Endothelial cell of umbilical vein (primary cell): Measurements from ENCODE around the gene HIC1. TPM values are rescaled to one million over a fixed set of nuclear protein-coding genes. Genes with fewer than 3 reads are reported as not detected.

Source experiments
- BruUV-seq: library from RNA; stranded (reverse); fragments of 400-500 nt; replicated peaks from 2 replicates; lab custom pipeline; 2021; lab: Mats Ljungman, UMichigan
- CTCF ChIA-PET: fragments of 300-600, 350-600 bp; sonication (Branson Sonifier 250); formaldehyde crosslinking; loops from one replicate; lab custom pipeline; 2021; ENCODE audit warnings: antibody characterized with exemption, inconsistent platforms; lab: Charles Lee
- POLR2A ChIA-PET: fragments of 300-600, 350-600 bp; sonication (Branson Sonifier 250); formaldehyde crosslinking; loops from one replicate; lab custom pipeline; 2021; ENCODE audit warnings: antibody characterized with exemption, inconsistent platforms; lab: Charles Lee
- DNase-seq: peaks from one replicate; pipeline ENCODE4 v3.0.0-alpha.2; 2011; ENCODE audit warnings: low read depth, low spot score
- FAIRE-seq: peaks from 2 replicates; lab custom pipeline; 2011; peaks lifted over from hg19 to GRCh38; lab: Jason Lieb, UNC
- H2AFZ ChIP-seq: 2 replicates; pipeline ENCODE4 v1.6.0; 2012; ENCODE audit warnings: low read depth, low read length, control low read depth, inconsistent platforms
- H3K27ac ChIP-seq: 2 replicates; pipeline ENCODE4 v1.5.1; 2011; ENCODE audit warnings: low read depth, mild to moderate bottlenecking, control low read depth, low read length, moderate library complexity; ENCODE audit not compliant: insufficient read depth
- H3K27me3 ChIP-seq, 2 experiments: 2 replicates each; pipeline versions ENCODE4 v1.6.0 to v1.6.1; 2011; ENCODE audit warnings: low read length in 2 of 2, mixed read lengths in 1 of 2; ENCODE audit not compliant: control insufficient read depth in 2 of 2, insufficient read depth in 2 of 2
- H3K36me3 ChIP-seq, 2 experiments: 2 replicates in 1 of 2; 3 replicates in 1 of 2; pipeline ENCODE4 v1.5.1; 2011; ENCODE audit warnings: low read length in 2 of 2, mild to moderate bottlenecking in 1 of 2, moderate library complexity in 1 of 2; ENCODE audit not compliant: control insufficient read depth in 2 of 2, insufficient read depth in 2 of 2; ENCODE audit errors: extremely low read depth in 1 of 2
- H3K4me1 ChIP-seq: 3 replicates; pipeline ENCODE4 v1.5.1; 2011; ENCODE audit warnings: mild to moderate bottlenecking, low read length; ENCODE audit not compliant: control insufficient read depth, insufficient read depth; ENCODE audit errors: extremely low read depth
- H3K4me2 ChIP-seq: 2 replicates; pipeline ENCODE4 v1.6.1; 2011; ENCODE audit warnings: low read length, control low read depth, mixed read lengths; ENCODE audit not compliant: insufficient read depth
- H3K4me3 ChIP-seq, 3 experiments: fragments of 200-600 bp in 1 of 3; sonication (generic), shearing (Covaris generic) in 1 of 3; replicated peaks in 1 of 3; 2 replicates each; pipeline ENCODE4 v1.5.1; 2011 to 2016; ENCODE audit warnings: control low read depth in 3 of 3, low read length in 3 of 3, mild to moderate bottlenecking in 2 of 3, inconsistent platforms in 1 of 3, low read depth in 1 of 3, moderate library complexity in 1 of 3; ENCODE audit not compliant: insufficient read depth in 1 of 3
- H3K79me2 ChIP-seq: 2 replicates; pipeline ENCODE4 v1.6.0; 2012; ENCODE audit warnings: low read length, inconsistent platforms; ENCODE audit not compliant: control insufficient read depth, insufficient read depth
- H3K9ac ChIP-seq: replicated peaks from 2 replicates; pipeline ENCODE3; 2011; ENCODE audit warnings: low read length, control low read depth; ENCODE audit not compliant: insufficient read depth; ENCODE audit errors: extremely low read depth
- H3K9me1 ChIP-seq: replicated peaks from 3 replicates; pipeline ENCODE4 v1.6.0; 2011; ENCODE audit warnings: mild to moderate bottlenecking, low read length; ENCODE audit not compliant: control insufficient read depth, insufficient read depth; ENCODE audit errors: extremely low read depth
- H3K9me3 ChIP-seq: replicated peaks from 2 replicates; pipeline ENCODE4 v1.5.1; 2012; ENCODE audit warnings: low read length, inconsistent platforms; ENCODE audit not compliant: control insufficient read depth, insufficient read depth
- H4K20me1 ChIP-seq: replicated peaks from 2 replicates; pipeline ENCODE3; 2011; ENCODE audit warnings: mild to moderate bottlenecking, low read length; ENCODE audit not compliant: control insufficient read depth, insufficient read depth; ENCODE audit errors: extremely low read depth
- CTCF ChIP-seq, 2 donors: IDR thresholded peaks; 1 replicate in 1 of 2; 2 replicates in 1 of 2; pipeline ENCODE4 v1.5.1; 2011; ENCODE audit warnings: low read length in 2 of 2, mild to moderate bottlenecking in 2 of 2, moderate library complexity in 2 of 2, control low read depth in 1 of 2, inconsistent platforms in 1 of 2, low read depth in 1 of 2; ENCODE audit not compliant: insufficient read depth in 1 of 2; ENCODE audit errors: extremely low read depth in 1 of 2
- EZH2 ChIP-seq: IDR thresholded peaks from 2 replicates; pipeline ENCODE4 v1.6.1; 2012; ENCODE audit warnings: borderline replicate concordance, low read depth, mild to moderate bottlenecking, moderate library complexity, low read length, inconsistent platforms; ENCODE audit not compliant: severe bottlenecking
- FOS ChIP-seq: IDR thresholded peaks from 2 replicates; pipeline ENCODE4 v1.6.1; 2011; ENCODE audit warnings: mild to moderate bottlenecking, low read length, moderate library complexity, borderline replicate concordance; ENCODE audit not compliant: insufficient read depth
- GATA2 ChIP-seq: IDR thresholded peaks from 2 replicates; pipeline ENCODE4 v1.7.0; 2011; ENCODE audit warnings: low read depth, mild to moderate bottlenecking, moderate library complexity, mixed read lengths, low read length; ENCODE audit not compliant: insufficient read length, insufficient read depth
- JUN ChIP-seq: IDR thresholded peaks from 2 replicates; pipeline ENCODE4 v1.6.1; 2011; ENCODE audit warnings: borderline replicate concordance, low read depth; ENCODE audit not compliant: insufficient read length, insufficient read depth
- MAX ChIP-seq: IDR thresholded peaks from 2 replicates; pipeline ENCODE4 v1.6.1; 2011; ENCODE audit not compliant: insufficient read depth, insufficient read length
- MYC ChIP-seq: IDR thresholded peaks from one replicate; pipeline ENCODE4 v1.6.1; 2011; ENCODE audit warnings: mild to moderate bottlenecking, low read depth, low read length
- POLR2A ChIP-seq: IDR thresholded peaks from 2 replicates; pipeline ENCODE4 v1.6.1; 2012; ENCODE audit warnings: low read depth, mild to moderate bottlenecking, control low read depth, low read length
- POLR2AphosphoS5 ChIP-seq: IDR thresholded peaks from 2 replicates; pipeline ENCODE4 v1.6.1; 2012; ENCODE audit warnings: low read depth, mild to moderate bottlenecking, control low read depth, low read length, moderate library complexity; ENCODE audit not compliant: insufficient read depth
- dilution Hi-C: fragments of 300-500 bp; cut with MboI; formaldehyde crosslinking; loops from one replicate; pipeline ENCODE4 v1.15.0; 2019; ENCODE audit warnings: low sequenced_read_pairs; ENCODE audit not compliant: extremely low pct_ligation_motif_present
- intact Hi-C: fragments of 100-400 bp; cut with micrococcal nuclease; formaldehyde crosslinking; loops from one replicate; pipeline ENCODE4 v1.10.0; 2022
- polyA plus RNA-seq, 4 experiments: library from polyadenylated mRNA; depleted of rRNA in 3 of 4; stranded (reverse) in 3 of 4; unstranded in 1 of 4; fragments of >200 nt; gene quantifications; 2 replicates each; pipeline versions ENCODE4 v1.2.1 to v1.2.3, GENCODE V29; 2011 to 2012; ENCODE audit warnings: missing spikeins in 1 of 4
- total RNA-seq: library from RNA; stranded (reverse); gene quantifications from 2 replicates; pipeline ENCODE4 v1.2.3, GENCODE V29; 2021

The HIC1 gene
- total and polyA plus RNA-seq, 2 donors (not counting 3 experiments of a cell fraction or from before 2014, with no cell fraction given), result 18.2 to 35.5 TPM

GRCh38 chr17:2107050-2107449 is 52.1 kb downstream of the HIC1 start:
- Histone ChIP-seq H3K79me2 (no peaks in the 10 kb centered on the region), H3K9ac (no peak overlapping the region), H3K36me3 (no peaks in the 10 kb centered on the region), H3K9me3 (no peaks in the 10 kb centered on the region), H2AFZ (no peak overlapping the region), H3K4me1 (peaks cover 19% of the 10 kb centered on the region), H3K4me3 (no peak overlapping the region), H4K20me1 (no peaks in the 10 kb centered on the region), H3K4me2 (peak overlapping the region; percentile 46), H3K27ac (peak overlapping the region; percentile 48), H3K9me1 (no peaks in the 10 kb centered on the region), H3K27me3 (no peaks in the 10 kb centered on the region)
- intact Hi-C loops, result no loop called here
- TF ChIP-seq JUN (no peak), MYC (no peak), EZH2 (no peak), POLR2A (no peak), FOS (no peak)
- no TSS peak for BruUV-seq
- dilution Hi-C loops, result no loop called here
- no peak for FAIRE-seq
- CTCF ChIA-PET, result interaction anchor here (0.7 to 1.7 kb wide), 6 partner anchors 11 to 138 kb away, joined by 3 to 6 read pairs (median 4); no protein-coding TSS in a partner anchor
- DNase-seq, result no peak
- POLR2A ChIA-PET, result no interaction called here

GRCh38 chr17:2107506-2107905 is 52.6 kb downstream of the HIC1 start:
- POLR2A ChIA-PET, result no interaction called here
- no peaks in the 10 kb centered on the region for H3K9me1 ChIP-seq
- no peak overlapping the region for H2AFZ ChIP-seq
- H3K9me3 ChIP-seq, result no peaks in the 10 kb centered on the region
- no peaks in the 10 kb centered on the region for H3K79me2 ChIP-seq
- TF ChIP-seq FOS (no peak), GATA2 (no peak), JUN (no peak), EZH2 (no peak), MYC (no peak), POLR2A (no peak), MAX (no peak), CTCF (IDR thresholded peaks at IDR 0.05; ENCODE audit: extremely low read depth in 1 of 2, insufficient read depth in 1 of 2, low read depth in 1 of 2, low read length in 2 of 2) (no peak), POLR2AphosphoS5 (no peak)
- no peaks in the 10 kb centered on the region for H3K36me3 ChIP-seq
- H3K9ac ChIP-seq, result no peak overlapping the region
- intact Hi-C loops (no loop called here), dilution Hi-C loops (no loop called here)
- DNase-seq, result no peak
- FAIRE-seq, result no peak
- BruUV-seq, result no TSS peak
- no peak overlapping the region for H3K27ac ChIP-seq
- no peak overlapping the region for H3K4me3 ChIP-seq
- H4K20me1 ChIP-seq, result no peaks in the 10 kb centered on the region
- H3K27me3 ChIP-seq, result no peaks in the 10 kb centered on the region
- H3K4me2 ChIP-seq, result no peak overlapping the region
- H3K4me1 ChIP-seq, result peaks cover 19% of the 10 kb centered on the region
- CTCF ChIA-PET, result interaction anchor here (1.2 to 1.7 kb wide), 4 partner anchors 11 to 58 kb away, joined by 3 to 6 read pairs (median 5); no protein-coding TSS in a partner anchor
